H9 (cell line): Measurements from ENCODE around the gene PARD3. TPM values are rescaled to one million over a fixed set of nuclear protein-coding genes. Genes with fewer than 3 reads are reported as not detected.
A peak's percentile ranks its signal among the peaks of the same experiment; 100 is the strongest.

ENCODE experiments used
- DNase-seq: peaks from one replicate; pipeline ENCODE4 v3.0.0-alpha.2; 2017
- H2AFZ ChIP-seq: one replicate; pipeline ENCODE4 v1.6.1; 2013; ENCODE audit warnings: mild to moderate bottlenecking, low read length, control low read depth, moderate library complexity
- H2AK5ac ChIP-seq: 2 replicates; pipeline ENCODE4 v1.6.1; 2013; ENCODE audit warnings: low read length, control low read depth, mixed read lengths; ENCODE audit not compliant: insufficient read length
- H2BK120ac ChIP-seq: one replicate; pipeline ENCODE4 v1.6.1; 2013; ENCODE audit warnings: low read depth, mild to moderate bottlenecking, low read length, control low read depth, inconsistent platforms; ENCODE audit not compliant: poor library complexity, severe bottlenecking
- H2BK12ac ChIP-seq: 2 replicates; pipeline ENCODE4 v1.6.1; 2013; ENCODE audit warnings: low read length, control low read depth, mixed read lengths, low read depth; ENCODE audit not compliant: insufficient read length
- H2BK15ac ChIP-seq: 2 replicates; pipeline ENCODE4 v1.6.1; 2013; ENCODE audit warnings: low read depth, low read length, control low read depth
- H2BK20ac ChIP-seq: one replicate; pipeline ENCODE4 v1.6.1; 2013; ENCODE audit warnings: low read depth, mild to moderate bottlenecking, low read length, control low read depth, inconsistent platforms; ENCODE audit not compliant: poor library complexity, severe bottlenecking
- H2BK5ac ChIP-seq: 2 replicates; pipeline ENCODE4 v1.6.1; 2013; ENCODE audit warnings: low read length, control low read depth, mixed read lengths; ENCODE audit not compliant: insufficient read length
- H3K14ac ChIP-seq: 2 replicates; pipeline ENCODE4 v1.6.1; 2013; ENCODE audit warnings: low read length, control low read depth; ENCODE audit not compliant: insufficient read depth
- H3K18ac ChIP-seq: 2 replicates; pipeline ENCODE4 v1.6.1; 2013; ENCODE audit warnings: low read depth, mild to moderate bottlenecking, mixed read lengths, low read length, control low read depth; ENCODE audit not compliant: insufficient read length
- H3K23ac ChIP-seq: 2 replicates; pipeline ENCODE4 v1.6.1; 2013; ENCODE audit warnings: low read length, control low read depth, mixed read lengths, low read depth; ENCODE audit not compliant: insufficient read length
- H3K23me2 ChIP-seq: 2 replicates; pipeline ENCODE4 v1.6.1; 2013; ENCODE audit warnings: low read depth, mild to moderate bottlenecking, mixed read lengths, low read length, control low read depth; ENCODE audit not compliant: insufficient read length, poor library complexity, severe bottlenecking
- H3K27ac ChIP-seq: 2 replicates; pipeline ENCODE4 v1.5.1; 2013; ENCODE audit warnings: low read length, control low read depth, mixed read lengths, low read depth; ENCODE audit not compliant: insufficient read length
- H3K27me3 ChIP-seq: 2 replicates; pipeline ENCODE4 v1.6.1; 2013; ENCODE audit warnings: low read length, control low read depth, inconsistent platforms; ENCODE audit not compliant: insufficient read depth
- H3K4ac ChIP-seq: 2 replicates; pipeline ENCODE4 v1.6.1; 2013; ENCODE audit warnings: low read depth, mild to moderate bottlenecking, control low read depth, inconsistent platforms, low read length, moderate library complexity
- H3K4me1 ChIP-seq: 2 replicates; pipeline ENCODE4 v1.6.1; 2013; ENCODE audit warnings: low read length, control low read depth, inconsistent platforms; ENCODE audit not compliant: insufficient read depth
- H3K4me2 ChIP-seq: 2 replicates; pipeline ENCODE4 v1.6.1; 2013; ENCODE audit warnings: low read length, control low read depth, mixed read lengths; ENCODE audit not compliant: insufficient read length, insufficient read depth
- H3K56ac ChIP-seq: 2 replicates; pipeline ENCODE4 v1.6.1; 2013; ENCODE audit warnings: low read depth, mild to moderate bottlenecking, mixed read lengths, low read length, control low read depth; ENCODE audit not compliant: insufficient read length
- H3K79me1 ChIP-seq: 2 replicates; pipeline ENCODE4 v1.6.1; 2013; ENCODE audit warnings: low read depth, mild to moderate bottlenecking, moderate library complexity, low read length, control low read depth, inconsistent platforms; ENCODE audit not compliant: insufficient read depth, poor library complexity, severe bottlenecking
- H3K79me2 ChIP-seq: 2 replicates; pipeline ENCODE4 v1.6.1; 2013; ENCODE audit warnings: low read length, control low read depth, inconsistent platforms; ENCODE audit not compliant: insufficient read depth
- H3K9ac ChIP-seq: 2 replicates; pipeline ENCODE4 v1.6.1; 2013; ENCODE audit warnings: low read length, control low read depth, mixed read lengths; ENCODE audit not compliant: insufficient read length; ENCODE audit errors: extremely low read depth
- H3K9me3 ChIP-seq: one replicate; pipeline ENCODE4 v1.6.1; 2013; ENCODE audit warnings: low read depth, low read length, inconsistent platforms; ENCODE audit not compliant: control insufficient read depth
- H3T11ph ChIP-seq: one replicate; pipeline ENCODE4 v1.6.1; 2013; ENCODE audit warnings: mild to moderate bottlenecking, low read length, control low read depth, inconsistent platforms
- H4K20me1 ChIP-seq: one replicate; pipeline ENCODE4 v1.6.1; 2013; ENCODE audit not compliant: control insufficient read depth, insufficient read length, insufficient read depth
- H4K5ac ChIP-seq: 2 replicates; pipeline ENCODE4 v1.6.1; 2013; ENCODE audit warnings: low read depth, mild to moderate bottlenecking, mixed read lengths, low read length, control low read depth; ENCODE audit not compliant: insufficient read length
- H4K8ac ChIP-seq: replicated peaks from 2 replicates; pipeline ENCODE4 v1.6.1; 2013; ENCODE audit warnings: low read length, control low read depth, mixed read lengths, low read depth; ENCODE audit not compliant: insufficient read length
- H4K91ac ChIP-seq: 2 replicates; pipeline ENCODE4 v1.6.1; 2013; ENCODE audit warnings: low read depth, mild to moderate bottlenecking, moderate library complexity, mixed read lengths, low read length, control low read depth; ENCODE audit not compliant: insufficient read length
- H3K27ac Mint-ChIP-seq, 3 experiments: 2 replicates in 2 of 3; 3 replicates in 1 of 3; pipeline ENCODE4 v1.8.0; 2020 to 2021; ENCODE audit warnings: mixed read lengths in 3 of 3, mild to moderate bottlenecking in 1 of 3, moderate library complexity in 1 of 3
- H3K27me3 Mint-ChIP-seq: 2 replicates; pipeline ENCODE4 v1.8.0; 2021; ENCODE audit warnings: low read depth, mild to moderate bottlenecking, moderate library complexity, mixed read lengths
- H3K36me3 Mint-ChIP-seq, 3 experiments: 2 replicates in 2 of 3; 3 replicates in 1 of 3; pipeline ENCODE4 v1.8.0; 2020 to 2021; ENCODE audit warnings: low read depth in 3 of 3, mixed read lengths in 3 of 3; ENCODE audit not compliant: insufficient read depth in 1 of 3
- H3K4me1 Mint-ChIP-seq, 2 experiments: 2 replicates each; pipeline ENCODE4 v1.8.0; 2020; ENCODE audit warnings: mixed read lengths in 2 of 2
- H3K4me3 Mint-ChIP-seq, 2 experiments: 2 replicates in 1 of 2; 3 replicates in 1 of 2; pipeline ENCODE4 v1.8.0; 2020 to 2021; ENCODE audit warnings: mild to moderate bottlenecking in 2 of 2, mixed read lengths in 2 of 2, moderate library complexity in 1 of 2
- H3K9me3 Mint-ChIP-seq, 2 experiments: 2 replicates in 1 of 2; 3 replicates in 1 of 2; pipeline ENCODE4 v1.8.0; 2020; ENCODE audit warnings: mild to moderate bottlenecking in 2 of 2, mixed read lengths in 2 of 2, moderate library complexity in 1 of 2
- WGBS: extraction: QIAGEN DNeasy Blood & Tissue Kit; methylation state at CpG from one replicate; pipeline ENCODE4 v1.1.7; 2013; ENCODE audit warnings: missing lambda C conversion rate, low lambda C conversion rate, mixed read lengths; ENCODE audit not compliant: insufficient read length; ENCODE audit errors: extremely low coverage; 5-methylcytosine and 5-hydroxymethylcytosine counted together
- total RNA-seq: library from RNA; stranded (reverse); gene quantifications from 2 replicates; pipeline ENCODE4 v1.2.1, GENCODE V29; 2021
- TF ChIP-seq, protein P1 (sequence below): fragments of 200-600 bp; sonication (generic); conservative IDR thresholded peaks from 3 replicates; pipeline ENCODE4 v1.8.0; 2021; ENCODE audit warnings: antibody characterized with exemption, mild to moderate bottlenecking

The PARD3 gene
- total RNA-seq, 1 experiment from 2014 or later, result 44.7 TPM

DNA sequence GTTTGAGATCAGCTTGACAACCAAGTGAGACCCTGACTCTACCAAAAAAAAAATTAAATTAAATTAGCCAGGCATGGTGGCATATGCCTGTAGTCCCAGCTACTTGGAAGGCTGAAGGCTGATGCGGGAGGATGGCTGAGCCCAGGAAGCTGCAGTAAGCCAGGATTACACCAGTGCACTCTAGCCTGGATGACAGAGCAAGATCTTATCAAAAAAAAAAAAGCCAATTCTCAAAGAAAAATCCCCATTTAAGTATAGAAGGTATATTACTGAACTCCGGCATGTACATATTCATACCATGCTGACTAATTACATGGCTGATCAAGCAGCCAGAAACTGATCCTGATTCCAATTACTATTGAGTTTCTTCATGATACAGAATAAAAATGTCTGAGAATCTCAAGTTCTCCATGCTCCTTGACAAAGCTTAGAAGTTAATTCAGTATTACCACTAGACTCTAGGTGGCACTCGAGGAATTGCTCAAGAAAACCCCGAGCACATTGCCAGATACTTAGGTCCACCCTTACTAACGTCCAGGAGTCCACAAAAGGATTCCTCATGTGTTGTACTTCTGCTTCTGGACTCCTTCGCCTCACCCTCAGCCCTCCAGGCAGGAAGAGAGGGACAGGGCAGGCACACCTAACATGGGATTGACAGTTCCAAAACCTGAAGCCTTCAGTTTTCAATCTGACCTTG lies 148.9 kb downstream of the PARD3 start:
- peaks cover 22 to 27% of the 10 kb centered on the region in 2 experiments for H3K4me1 Mint-ChIP-seq
- H3K4me3 Mint-ChIP-seq, result no peak overlapping the region
- H3K27ac Mint-ChIP-seq, result peak overlapping the region in 2 of 3 experiments; percentile 59 to 67; a peak in 3 of 7 replicates
- Histone ChIP-seq H3K9ac (no peak overlapping the region), H2AK5ac (no peak overlapping the region), H4K8ac (no peak overlapping the region), H4K20me1 (no peaks in the 10 kb centered on the region), H2BK12ac (no peak overlapping the region), H3K9me3 (no peaks in the 10 kb centered on the region), H3K18ac (no peak overlapping the region), H2BK5ac (no peak overlapping the region), H4K91ac (no peak overlapping the region), H2AFZ (no peak overlapping the region), H4K5ac (no peak overlapping the region), H3K4me2 (no peak overlapping the region), H3K79me1 (peaks cover 6% of the 10 kb centered on the region), H3K4me1 (no peaks in the 10 kb centered on the region; the same call in 1 of the 2 replicates), H3K23ac (no peak overlapping the region), H2BK15ac (no peak overlapping the region), H2BK120ac (no peak overlapping the region), H3K23me2 (no peaks in the 10 kb centered on the region), H3K27ac (no peak overlapping the region), H2BK20ac (no peak overlapping the region), H3K79me2 (peaks cover 4% of the 10 kb centered on the region), H3K56ac (no peak overlapping the region), H3K27me3 (no peaks in the 10 kb centered on the region), H3K14ac (no peak overlapping the region), H3K4ac (no peak overlapping the region), H3T11ph (no peak overlapping the region)
- H3K36me3 Mint-ChIP-seq, result no peaks in the 10 kb centered on the region; a peak in 1 of 7 replicates
- no peaks in the 10 kb centered on the region for H3K9me3 Mint-ChIP-seq
- TF ChIP-seq, protein P1, sequence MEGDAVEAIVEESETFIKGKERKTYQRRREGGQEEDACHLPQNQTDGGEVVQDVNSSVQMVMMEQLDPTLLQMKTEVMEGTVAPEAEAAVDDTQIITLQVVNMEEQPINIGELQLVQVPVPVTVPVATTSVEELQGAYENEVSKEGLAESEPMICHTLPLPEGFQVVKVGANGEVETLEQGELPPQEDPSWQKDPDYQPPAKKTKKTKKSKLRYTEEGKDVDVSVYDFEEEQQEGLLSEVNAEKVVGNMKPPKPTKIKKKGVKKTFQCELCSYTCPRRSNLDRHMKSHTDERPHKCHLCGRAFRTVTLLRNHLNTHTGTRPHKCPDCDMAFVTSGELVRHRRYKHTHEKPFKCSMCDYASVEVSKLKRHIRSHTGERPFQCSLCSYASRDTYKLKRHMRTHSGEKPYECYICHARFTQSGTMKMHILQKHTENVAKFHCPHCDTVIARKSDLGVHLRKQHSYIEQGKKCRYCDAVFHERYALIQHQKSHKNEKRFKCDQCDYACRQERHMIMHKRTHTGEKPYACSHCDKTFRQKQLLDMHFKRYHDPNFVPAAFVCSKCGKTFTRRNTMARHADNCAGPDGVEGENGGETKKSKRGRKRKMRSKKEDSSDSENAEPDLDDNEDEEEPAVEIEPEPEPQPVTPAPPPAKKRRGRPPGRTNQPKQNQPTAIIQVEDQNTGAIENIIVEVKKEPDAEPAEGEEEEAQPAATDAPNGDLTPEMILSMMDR, result peak; percentile 54
- no peaks in the 10 kb centered on the region for H3K27me3 Mint-ChIP-seq
- no peak for DNase-seq
- no CpG with 5 or more reads among the region's 6 CpGs for WGBS
